Effector memory CD4-positive, alpha-beta T cell (primary cell): ENCODE data around the gene SLC5A3.

ENCODE experiments used
- DNase-seq, 3 donors: peaks; one replicate each; pipeline ENCODE4 v3.0.0-alpha.2; 2020
- H3K27ac ChIP-seq: 2 replicates; pipeline ENCODE4 v1.7.0; 2013; ENCODE audit warnings: mild to moderate bottlenecking, low read length, moderate library complexity; ENCODE audit not compliant: insufficient read depth, poor library complexity, severe bottlenecking
- H3K27me3 ChIP-seq: replicated peaks from 2 replicates; pipeline ENCODE4 v1.7.0; 2013; ENCODE audit warnings: mild to moderate bottlenecking, low read length; ENCODE audit not compliant: insufficient read depth, control insufficient read depth, poor library complexity, severe bottlenecking
- H3K36me3 ChIP-seq: 2 replicates; pipeline ENCODE4 v1.7.0; 2013; ENCODE audit warnings: mild to moderate bottlenecking, low read length, moderate library complexity; ENCODE audit not compliant: control insufficient read depth, insufficient read depth
- H3K4me1 ChIP-seq: 2 replicates; pipeline ENCODE4 v1.7.0; 2013; ENCODE audit warnings: low read length, mild to moderate bottlenecking; ENCODE audit not compliant: control insufficient read depth, insufficient read depth, poor library complexity, severe bottlenecking
- H3K4me3 ChIP-seq: 2 replicates; pipeline ENCODE4 v1.7.0; 2013; ENCODE audit warnings: low read length, low read depth, mild to moderate bottlenecking; ENCODE audit not compliant: insufficient read depth, poor library complexity, severe bottlenecking
- H3K9me3 ChIP-seq: 2 replicates; pipeline ENCODE4 v1.7.0; 2013; ENCODE audit warnings: mild to moderate bottlenecking, low read length, moderate library complexity; ENCODE audit not compliant: control insufficient read depth

Gene SLC5A3

DNA sequence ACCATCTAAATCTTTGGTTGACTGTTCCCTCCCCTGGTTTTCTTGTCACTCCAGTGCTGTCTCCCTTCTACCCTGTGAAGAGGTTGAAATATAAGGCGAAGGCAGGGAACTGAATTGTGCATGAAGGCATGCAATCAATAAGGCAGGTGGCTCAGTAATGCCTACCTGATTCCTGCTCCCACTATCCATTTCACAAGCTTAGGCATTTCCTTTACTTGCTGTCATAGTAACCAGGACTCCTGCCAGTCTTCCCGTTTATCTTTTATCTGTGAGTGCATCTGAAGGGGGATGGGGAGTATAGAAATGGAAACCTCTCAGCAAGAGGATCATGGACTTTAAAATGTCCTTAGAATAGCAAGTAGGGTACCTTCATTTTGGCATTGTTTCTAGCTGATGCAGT lies 40.5 kb downstream of the SLC5A3 start:
- no peak for DNase-seq
- H3K4me1 ChIP-seq: no peaks in the 10 kb centered on the region
- H3K4me3 ChIP-seq: no peak overlapping the region
- no peaks in the 10 kb centered on the region for H3K27me3 ChIP-seq
- no peaks in the 10 kb centered on the region for H3K9me3 ChIP-seq
- H3K27ac ChIP-seq: no peak overlapping the region
- H3K36me3 ChIP-seq: no peaks in the 10 kb centered on the region

- Histone ChIP-seq H3K9me3 (no peaks in the 10 kb centered on the region), H3K27me3 (no peaks in the 10 kb centered on the region), H3K4me1 (no peaks in the 10 kb centered on the region), H3K4me3 (no peak overlapping the region), H3K27ac (no peak overlapping the region), H3K36me3 (no peaks in the 10 kb centered on the region)
- no peak for DNase-seq
Observed at GRCh38 chr21:34115160-34115559, 41.8 kb downstream of the SLC5A3 start.

DNA sequence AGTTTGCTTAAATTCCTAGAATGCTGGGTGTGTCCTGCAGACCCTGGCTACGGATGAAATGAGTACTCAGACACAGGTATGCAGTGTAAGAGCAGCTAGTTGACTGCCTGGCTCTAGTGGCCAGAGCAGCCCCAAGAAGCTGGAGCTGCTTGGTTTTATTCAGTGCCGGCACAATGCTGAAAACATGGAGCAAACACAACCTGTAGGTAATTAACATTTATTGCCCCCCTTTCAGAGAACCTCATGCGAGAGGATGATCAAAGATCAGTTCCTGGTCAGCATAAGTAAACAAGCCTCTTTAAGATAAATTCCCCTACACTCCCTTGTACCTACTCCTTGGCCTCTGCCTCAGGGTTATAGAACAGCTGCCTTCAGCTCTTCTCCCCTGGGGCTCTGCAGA lies 43.2 kb downstream of the SLC5A3 start:
- Histone ChIP-seq H3K9me3 (no peaks in the 10 kb centered on the region), H3K4me1 (no peaks in the 10 kb centered on the region), H3K36me3 (no peaks in the 10 kb centered on the region), H3K27me3 (no peaks in the 10 kb centered on the region), H3K27ac (no peak overlapping the region), H3K4me3 (no peak overlapping the region)
- no peak for DNase-seq

- Histone ChIP-seq H3K36me3 (no peaks in the 10 kb centered on the region), H3K4me3 (no peak overlapping the region), H3K4me1 (no peaks in the 10 kb centered on the region)
Observed at GRCh38 chr21:34120867-34121266, 47.5 kb downstream of the SLC5A3 start.

DNA sequence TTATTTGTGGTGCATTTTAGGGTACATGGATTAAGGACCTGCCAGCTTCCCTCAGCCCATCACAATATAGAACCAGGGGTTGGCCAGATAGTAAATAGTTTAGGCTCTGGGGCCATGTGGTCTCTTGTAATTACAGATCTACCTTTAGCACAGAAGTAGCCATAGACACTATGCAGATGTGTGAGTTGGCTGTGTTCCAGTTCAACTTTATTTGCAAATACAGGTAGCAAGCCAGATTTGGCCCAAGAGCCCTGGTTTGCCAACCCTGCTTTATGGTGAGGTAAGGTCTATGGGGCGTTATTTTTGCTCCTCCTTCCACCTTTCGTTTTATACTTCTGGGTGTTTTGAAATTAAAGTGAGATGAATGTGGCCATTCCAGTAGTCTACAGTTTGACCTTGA lies 48.7 kb downstream of the SLC5A3 start:
- no peaks in the 10 kb centered on the region for H3K9me3 ChIP-seq
- no peaks in the 10 kb centered on the region for H3K27me3 ChIP-seq
- no peak overlapping the region for H3K27ac ChIP-seq
- H3K4me3 ChIP-seq: no peak overlapping the region
- no peak for DNase-seq
- H3K4me1 ChIP-seq: no peaks in the 10 kb centered on the region
- peaks cover under 1% of the 10 kb centered on the region for H3K36me3 ChIP-seq

More at GRCh38 chr21:34120867-34121266, 47.5 kb downstream of the SLC5A3 start:
- no peaks in the 10 kb centered on the region for H3K27me3 ChIP-seq
- H3K27ac ChIP-seq: no peak overlapping the region
- H3K9me3 ChIP-seq: no peaks in the 10 kb centered on the region
- DNase-seq: no peak
